OCI-LY3 (cell line): ENCODE results near the gene ZNF835.

Experiments used
- CTCF ChIP-seq: fragments of 200-600, 300-600 bp; sonication (generic); IDR thresholded peaks from 2 replicates; pipeline ENCODE4 v1.5.1; 2014; ENCODE audit warnings: antibody characterized with exemption, low read length, low read depth
- EZH2phosphoT487 ChIP-seq: fragments of 200-600 bp; shearing (Covaris generic); IDR thresholded peaks from 2 replicates; pipeline ENCODE4 v1.6.1; 2018; ENCODE audit warnings: antibody characterized with exemption, mixed run types, low read depth

GRCh38 chr19:56705939-56706338 lies 34.4 kb upstream of the ZNF835 start:
- TF ChIP-seq CTCF (no peak), EZH2phosphoT487 (no peak)
